ENCODE data around the gene RHOT1. TPM values are rescaled to one million over a fixed set of nuclear protein-coding genes. Genes with fewer than 3 reads are reported as not detected.

The RHOT1 gene
- total and polyA plus RNA-seq, 2 donors (not counting 3 experiments of a cell fraction or from before 2014, with no cell fraction given), result 23.5 to 28.8 TPM

DNA sequence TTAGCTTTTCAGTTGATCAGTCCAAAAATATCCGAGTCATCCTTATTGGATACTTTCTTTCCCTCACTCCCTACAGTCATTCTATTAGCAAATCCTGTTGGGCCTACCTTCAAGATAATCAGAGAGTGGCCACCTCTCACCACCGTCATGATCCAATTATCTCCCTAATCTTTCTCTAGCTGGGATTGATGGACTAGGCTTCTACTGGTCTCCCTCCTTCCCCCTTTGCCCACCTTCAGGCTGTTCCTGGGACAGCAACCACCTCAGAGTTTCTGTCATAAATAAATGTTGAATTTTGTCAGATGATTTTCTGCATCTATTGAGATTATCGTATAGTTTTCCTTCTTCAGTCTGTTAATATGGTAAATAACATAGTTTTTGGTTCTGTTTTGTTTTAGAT lies 107.2 kb downstream of the RHOT1 start:
- H2AFZ ChIP-seq (ENCODE audit: low read depth, low read length), result no peak overlapping the region
- BruUV-seq (replicated peaks), result no TSS peak

More for the DNA sequence above, 107.2 kb downstream of the RHOT1 start:
- no peaks in the 10 kb centered on the region for H3K79me2 ChIP-seq (ENCODE audit: control insufficient read depth, insufficient read depth, low read length)
- dilution Hi-C loops (cut with MboI; ENCODE audit: extremely low pct_ligation_motif_present, low sequenced_read_pairs) (no loop called here), intact Hi-C loops (cut with micrococcal nuclease) (no loop called here)
- CTCF ChIA-PET, result interaction anchor here (1.0 kb wide), 1 partner anchor 68 kb away, joined by 3 read pairs; no protein-coding TSS in a partner anchor
- no peak for TF ChIP-seq MYC (IDR thresholded peaks at IDR 0.05; ENCODE audit: low read depth, low read length)
- TF ChIP-seq, protein P1, sequence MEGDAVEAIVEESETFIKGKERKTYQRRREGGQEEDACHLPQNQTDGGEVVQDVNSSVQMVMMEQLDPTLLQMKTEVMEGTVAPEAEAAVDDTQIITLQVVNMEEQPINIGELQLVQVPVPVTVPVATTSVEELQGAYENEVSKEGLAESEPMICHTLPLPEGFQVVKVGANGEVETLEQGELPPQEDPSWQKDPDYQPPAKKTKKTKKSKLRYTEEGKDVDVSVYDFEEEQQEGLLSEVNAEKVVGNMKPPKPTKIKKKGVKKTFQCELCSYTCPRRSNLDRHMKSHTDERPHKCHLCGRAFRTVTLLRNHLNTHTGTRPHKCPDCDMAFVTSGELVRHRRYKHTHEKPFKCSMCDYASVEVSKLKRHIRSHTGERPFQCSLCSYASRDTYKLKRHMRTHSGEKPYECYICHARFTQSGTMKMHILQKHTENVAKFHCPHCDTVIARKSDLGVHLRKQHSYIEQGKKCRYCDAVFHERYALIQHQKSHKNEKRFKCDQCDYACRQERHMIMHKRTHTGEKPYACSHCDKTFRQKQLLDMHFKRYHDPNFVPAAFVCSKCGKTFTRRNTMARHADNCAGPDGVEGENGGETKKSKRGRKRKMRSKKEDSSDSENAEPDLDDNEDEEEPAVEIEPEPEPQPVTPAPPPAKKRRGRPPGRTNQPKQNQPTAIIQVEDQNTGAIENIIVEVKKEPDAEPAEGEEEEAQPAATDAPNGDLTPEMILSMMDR (IDR thresholded peaks at IDR 0.05; ENCODE audit: extremely low read depth in 1 of 2, insufficient read depth in 1 of 2, low read depth in 1 of 2, low read length in 2 of 2), result no peak
- no peak for TF ChIP-seq POLR2AphosphoS5 (IDR thresholded peaks at IDR 0.05; ENCODE audit: insufficient read depth, low read depth, low read length)
- no peak for TF ChIP-seq POLR2A (IDR thresholded peaks at IDR 0.05; ENCODE audit: low read depth, low read length)
- no peak for TF ChIP-seq EZH2 (IDR thresholded peaks at IDR 0.05; ENCODE audit: borderline replicate concordance, low read depth, low read length, severe bottlenecking)
- no peak for TF ChIP-seq JUN (IDR thresholded peaks at IDR 0.05; ENCODE audit: borderline replicate concordance, insufficient read depth, insufficient read length, low read depth)
- no peak for TF ChIP-seq FOS (IDR thresholded peaks at IDR 0.05; ENCODE audit: borderline replicate concordance, insufficient read depth, low read length)
- no peak for TF ChIP-seq GATA2 (IDR thresholded peaks at IDR 0.05; ENCODE audit: insufficient read depth, insufficient read length, low read depth, low read length)
- TF ChIP-seq, protein P2, sequence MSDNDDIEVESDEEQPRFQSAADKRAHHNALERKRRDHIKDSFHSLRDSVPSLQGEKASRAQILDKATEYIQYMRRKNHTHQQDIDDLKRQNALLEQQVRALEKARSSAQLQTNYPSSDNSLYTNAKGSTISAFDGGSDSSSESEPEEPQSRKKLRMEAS (IDR thresholded peaks at IDR 0.05; ENCODE audit: insufficient read depth, insufficient read length), result no peak
- H3K4me1 ChIP-seq (ENCODE audit: control insufficient read depth, extremely low read depth, insufficient read depth, low read length), result no peaks in the 10 kb centered on the region
- no peak overlapping the region for H3K9ac ChIP-seq (replicated peaks; ENCODE audit: extremely low read depth, insufficient read depth, low read length)
- H4K20me1 ChIP-seq (replicated peaks; ENCODE audit: control insufficient read depth, extremely low read depth, insufficient read depth, low read length), result no peaks in the 10 kb centered on the region
- no peak overlapping the region for H3K4me3 ChIP-seq (replicated peaks in 1 of 3; ENCODE audit: insufficient read depth in 1 of 3, low read depth in 1 of 3, low read length in 3 of 3)
- no peak overlapping the region for H3K4me2 ChIP-seq (ENCODE audit: insufficient read depth, low read length)
- no peak for DNase-seq (ENCODE audit: low read depth, low spot score)
- H3K27ac ChIP-seq (ENCODE audit: insufficient read depth, low read depth, low read length), result no peak overlapping the region
- FAIRE-seq, result no peak
- H3K9me3 ChIP-seq (replicated peaks; ENCODE audit: control insufficient read depth, insufficient read depth, low read length), result no peaks in the 10 kb centered on the region
- POLR2A ChIA-PET, result no interaction called here
- H3K9me1 ChIP-seq (replicated peaks; ENCODE audit: control insufficient read depth, extremely low read depth, insufficient read depth, low read length), result no peaks in the 10 kb centered on the region
- no peaks in the 10 kb centered on the region for H3K36me3 ChIP-seq (ENCODE audit: control insufficient read depth in 2 of 2, extremely low read depth in 1 of 2, insufficient read depth in 2 of 2, low read length in 2 of 2)
- H3K27me3 ChIP-seq (ENCODE audit: control insufficient read depth in 2 of 2, insufficient read depth in 2 of 2, low read length in 2 of 2), result no peaks in the 10 kb centered on the region

Measured in endothelial cell of umbilical vein (primary cell).